Caco-2 (cell line): ENCODE measurements around the gene SHISA3. TPM values are rescaled to one million over a fixed set of nuclear protein-coding genes. Genes with fewer than 3 reads are reported as not detected.
"Not testable (repeated sequence)": the region's sequence is repeated elsewhere in the genome, so short reads cannot be mapped to it uniquely, and the experiment has no call there.

Experiments
- BruUV-seq: library from RNA; stranded (reverse); fragments of 400-500 nt; replicated peaks from 2 replicates; lab custom pipeline; 2021; lab: Mats Ljungman, UMichigan
- CTCF ChIA-PET: fragments of 300-600 bp; sonication (Branson Sonifier 250); formaldehyde crosslinking; loops from one replicate; lab custom pipeline; 2022; ENCODE audit warnings: antibody characterized with exemption; lab: Charles Lee
- POLR2A ChIA-PET: fragments of 300-600 bp; sonication (Branson Sonifier 250); formaldehyde crosslinking; loops from one replicate; lab custom pipeline; 2022; ENCODE audit warnings: antibody characterized with exemption; lab: Charles Lee
- DNase-seq, 2 experiments: peaks; one replicate each; pipeline versions ENCODE4 v3.0.0 to v3.0.0-alpha.2; 2020 to 2022
- H3K27me3 ChIP-seq: replicated peaks from 2 replicates; pipeline ENCODE4 v1.6.0; 2011; ENCODE audit warnings: low read length; ENCODE audit not compliant: control insufficient read depth, insufficient read depth
- H3K36me3 ChIP-seq: 2 replicates; pipeline ENCODE4 v1.5.1; 2011; ENCODE audit warnings: low read length; ENCODE audit not compliant: control insufficient read depth, insufficient read depth
- H3K4me1 ChIP-seq: fragments of 250-450 bp; sonication (Bioruptor Pico); 2 replicates; pipeline ENCODE4 v1.5.1; 2020; ENCODE audit warnings: mild to moderate bottlenecking
- H3K4me3 ChIP-seq: 2 replicates; pipeline ENCODE4 v1.5.1; 2011; ENCODE audit warnings: low read depth, mild to moderate bottlenecking, control low read depth, low read length
- H3K9me3 ChIP-seq: fragments of 250-450 bp; sonication (Bioruptor Pico); 2 replicates; pipeline ENCODE4 v1.5.1; 2020; ENCODE audit warnings: mild to moderate bottlenecking, moderate library complexity
- H3K27ac Mint-ChIP-seq: one replicate; pipeline ENCODE4 v1.8.0; 2022; ENCODE audit warnings: mixed read lengths; ENCODE audit not compliant: unreplicated experiment
- H3K27me3 Mint-ChIP-seq: one replicate; pipeline ENCODE4 v1.8.0; 2022; ENCODE audit warnings: mixed read lengths; ENCODE audit not compliant: insufficient read depth, unreplicated experiment
- H3K36me3 Mint-ChIP-seq: one replicate; pipeline ENCODE4 v1.8.0; 2022; ENCODE audit warnings: mild to moderate bottlenecking, mixed read lengths; ENCODE audit not compliant: insufficient read depth, unreplicated experiment
- H3K4me1 Mint-ChIP-seq: one replicate; pipeline ENCODE4 v1.8.0; 2022; ENCODE audit warnings: low read depth, mixed read lengths; ENCODE audit not compliant: unreplicated experiment
- H3K4me3 Mint-ChIP-seq: one replicate; pipeline ENCODE4 v1.8.0; 2022; ENCODE audit warnings: mild to moderate bottlenecking, moderate library complexity, mixed read lengths; ENCODE audit not compliant: unreplicated experiment
- H3K9me3 Mint-ChIP-seq: one replicate; pipeline ENCODE4 v1.8.0; 2022; ENCODE audit warnings: mixed read lengths; ENCODE audit not compliant: unreplicated experiment
- CTCF ChIP-seq, 2 experiments: fragments of 200-600 bp in 1 of 2; IDR thresholded peaks; 1 replicate in 1 of 2; 2 replicates in 1 of 2; pipeline versions ENCODE4 v1.5.1 to v1.8.0; 2011 to 2022; ENCODE audit warnings: antibody characterized with exemption in 1 of 2, control low read depth in 1 of 2, inconsistent platforms in 1 of 2, low read depth in 1 of 2, low read length in 1 of 2, mild to moderate bottlenecking in 1 of 2, moderate library complexity in 1 of 2; ENCODE audit not compliant: insufficient read depth in 1 of 2, severe bottlenecking in 1 of 2, unreplicated experiment in 1 of 2
- intact Hi-C: fragments of 100-400 bp; cut with micrococcal nuclease; formaldehyde crosslinking; loops from one replicate; pipeline ENCODE4 v1.10.0; 2022; ENCODE audit not compliant: unreplicated experiment
- total RNA-seq: library from RNA; stranded (reverse); gene quantifications from 2 replicates; pipeline ENCODE4 v1.2.3, GENCODE V29; 2022

Gene SHISA3
- total RNA-seq, 1 experiment from 2014 or later: not detected

- Mint-ChIP-seq H3K4me3 (no peak overlapping the region), H3K27me3 (peaks cover 4% of the 10 kb centered on the region), H3K4me1 (no peaks in the 10 kb centered on the region), H3K27ac (no peak overlapping the region), H3K9me3 (no peaks in the 10 kb centered on the region), H3K36me3 (no peaks in the 10 kb centered on the region)
- Histone ChIP-seq H3K27me3 (no peaks in the 10 kb centered on the region), H3K4me3 (no peak overlapping the region), H3K9me3 (no peaks in the 10 kb centered on the region), H3K36me3 (no peaks in the 10 kb centered on the region), H3K4me1 (no peaks in the 10 kb centered on the region)
- intact Hi-C loops: no loop called here
- CTCF ChIA-PET: no interaction called here
- TF ChIP-seq CTCF (IDR thresholded peaks at IDR 0.05; ENCODE audit: insufficient read depth in 1 of 2, low read depth in 1 of 2, low read length in 1 of 2, severe bottlenecking in 1 of 2, unreplicated experiment in 1 of 2): no peak
- DNase-seq: no peak
- BruUV-seq: no TSS peak
- POLR2A ChIA-PET: no interaction called here
Measured at GRCh38 chr4:42366959-42367358, 30.3 kb upstream of the SHISA3 start.

GRCh38 chr4:42369489-42369888 is 27.8 kb upstream of the SHISA3 start:
- H3K4me3 ChIP-seq: no peak overlapping the region
- no peak overlapping the region for H3K4me3 Mint-ChIP-seq
- H3K27me3 ChIP-seq: no peaks in the 10 kb centered on the region
- no peaks in the 10 kb centered on the region for H3K4me1 Mint-ChIP-seq
- DNase-seq: no peak
- no peak for TF ChIP-seq CTCF (IDR thresholded peaks at IDR 0.05; ENCODE audit: insufficient read depth in 1 of 2, low read depth in 1 of 2, low read length in 1 of 2, severe bottlenecking in 1 of 2, unreplicated experiment in 1 of 2)
- intact Hi-C loops: no loop called here
- no peaks in the 10 kb centered on the region for H3K36me3 ChIP-seq
- no TSS peak for BruUV-seq
- POLR2A ChIA-PET: no interaction called here
- peaks cover 3% of the 10 kb centered on the region for H3K27me3 Mint-ChIP-seq
- CTCF ChIA-PET: interaction anchor here (0.6 to 4.0 kb wide), 2 partner anchors 24 to 151 kb away, joined by 4 to 49 read pairs; no protein-coding TSS in a partner anchor
- no peaks in the 10 kb centered on the region for H3K4me1 ChIP-seq
- H3K36me3 Mint-ChIP-seq: no peaks in the 10 kb centered on the region
- H3K27ac Mint-ChIP-seq: no peak overlapping the region
- no peaks in the 10 kb centered on the region for H3K9me3 Mint-ChIP-seq
- no peaks in the 10 kb centered on the region for H3K9me3 ChIP-seq

- Histone ChIP-seq H3K4me1 (no peaks in the 10 kb centered on the region), H3K9me3 (no peaks in the 10 kb centered on the region), H3K4me3 (no peak overlapping the region), H3K36me3 (no peaks in the 10 kb centered on the region), H3K27me3 (no peaks in the 10 kb centered on the region)
- Mint-ChIP-seq H3K4me3 (no peak overlapping the region), H3K36me3 (no peaks in the 10 kb centered on the region), H3K27me3 (peaks cover 5% of the 10 kb centered on the region), H3K27ac (no peak overlapping the region), H3K4me1 (no peaks in the 10 kb centered on the region), H3K9me3 (no peaks in the 10 kb centered on the region)
- intact Hi-C loops: loop anchor here (1.0 kb wide), 1 partner anchor 148 kb away; no protein-coding TSS in a partner anchor
- ChIA-PET POLR2A (no interaction called here), CTCF (interaction anchor here (0.5 to 4.0 kb wide), 5 partner anchors 12 to 276 kb away, joined by 3 to 49 read pairs (median 4); partner anchors contain the start of gene SHISA3)
- DNase-seq: peak in 1 of 2 experiments; percentile 13
- BruUV-seq: no TSS peak
- peak; percentile 17 to 47 for TF ChIP-seq CTCF (IDR thresholded peaks at IDR 0.05; ENCODE audit: insufficient read depth in 1 of 2, low read depth in 1 of 2, low read length in 1 of 2, severe bottlenecking in 1 of 2, unreplicated experiment in 1 of 2)
Measured at GRCh38 chr4:42371305-42372252, 25.7 kb upstream of the SHISA3 start.

- H3K27me3 ChIP-seq, H3K4me1 Mint-ChIP-seq, POLR2A ChIA-PET, H3K4me3 Mint-ChIP-seq, H3K36me3 Mint-ChIP-seq, H3K9me3 Mint-ChIP-seq, H3K4me1 ChIP-seq, H3K27ac Mint-ChIP-seq, H3K9me3 ChIP-seq, BruUV-seq, H3K27me3 Mint-ChIP-seq, intact Hi-C loops, H3K4me3 ChIP-seq, DNase-seq, H3K36me3 ChIP-seq: not testable (repeated sequence)
- CTCF ChIA-PET: interaction anchor here (4.0 kb wide), 1 partner anchor 148 kb away, joined by 49 read pairs; no protein-coding TSS in a partner anchor
Measured at GRCh38 chr4:42372303-42372702, 25.0 kb upstream of the SHISA3 start.
